Measurements from ENCODE around the gene SLC25A10. TPM values are rescaled to one million over a fixed set of nuclear protein-coding genes. Genes with fewer than 3 reads are reported as not detected.

The SLC25A10 gene
- total and polyA plus RNA-seq, 4 donors, result 4.3 to 21.5 (median 17.0) TPM

DNA sequence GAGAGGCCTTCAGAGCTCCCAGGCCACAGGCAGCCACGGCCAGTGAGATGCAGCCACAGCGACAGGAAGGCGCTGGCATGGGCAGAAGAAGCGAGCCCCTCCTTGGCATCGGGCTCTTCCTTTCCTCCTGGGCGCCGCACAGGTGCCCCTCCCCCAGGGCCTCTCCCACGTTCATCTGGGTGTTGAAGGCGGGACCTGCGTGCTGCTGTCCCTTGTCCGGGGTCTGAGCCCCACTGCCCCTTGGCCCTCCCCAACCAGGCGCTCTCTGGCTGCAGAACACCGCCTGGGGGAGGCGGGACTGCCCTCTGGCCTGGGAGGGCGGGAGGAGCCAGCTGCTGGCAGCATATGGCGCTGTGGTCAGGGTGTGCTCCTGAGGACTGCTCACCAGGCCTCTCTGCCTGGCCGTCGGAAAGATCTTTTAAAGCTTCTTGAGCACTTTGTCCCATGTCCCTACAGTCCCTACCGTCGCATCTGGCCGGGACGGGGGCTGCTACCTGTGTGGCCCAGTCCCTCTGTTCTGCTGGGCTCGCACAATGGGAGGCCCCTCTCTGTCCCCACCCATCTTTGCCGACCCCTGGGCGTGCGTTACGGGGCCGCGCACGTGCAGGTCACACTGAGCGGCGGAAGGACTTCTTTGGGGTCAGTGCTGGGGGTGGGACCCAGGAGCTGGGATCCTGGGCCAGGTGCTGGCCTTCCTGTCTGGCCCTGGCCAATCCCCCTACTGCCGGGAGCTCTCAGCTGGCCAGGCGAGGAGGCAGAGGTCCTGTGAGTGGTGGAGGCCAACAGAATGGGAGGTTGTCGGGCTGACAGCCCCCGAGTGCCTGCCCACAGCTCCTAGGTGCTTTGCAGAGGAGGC, 1.7 kb downstream of the SLC25A10 start:
- Histone ChIP-seq H3K4me1 (ENCODE audit: control insufficient read depth in 5 of 5, insufficient read depth in 5 of 5, low read length in 5 of 5) (peaks cover 0 to 32% (median 8%) of the 10 kb centered on the region in 5 donors), H3K9ac (ENCODE audit: insufficient read depth in 1 of 2, low read length in 2 of 2) (no peak overlapping the region)

GRCh38 chr17:81714412-81715106, 2.5 kb downstream of the SLC25A10 start:
- H3K4me1 ChIP-seq (ENCODE audit: control insufficient read depth in 5 of 5, insufficient read depth in 5 of 5, low read length in 5 of 5), result peaks cover 0 to 32% (median 8%) of the 10 kb centered on the region in 5 donors
- no peak for ATAC-seq (ENCODE audit: insufficient read depth, low FRiP score)
- no peak for TF ChIP-seq CTCF (IDR thresholded peaks at IDR 0.05; ENCODE audit: control extremely low read depth, extremely low read depth)
- no peak overlapping the region for H3K4me3 ChIP-seq
- H3K9me3 ChIP-seq (ENCODE audit: control insufficient read depth in 4 of 4, insufficient read depth in 3 of 4, low read length in 3 of 4), result no peaks in the 10 kb centered on the region
- no peak overlapping the region for H3K9ac ChIP-seq (ENCODE audit: insufficient read depth in 1 of 2, low read length in 2 of 2)
- no peak for DNase-seq
- peaks cover 0 to 10% (median 9%) of the 10 kb centered on the region in 3 donors for H3K27me3 ChIP-seq (ENCODE audit: control insufficient read depth in 3 of 3, insufficient read depth in 3 of 3, low read length in 2 of 3)
- H3K36me3 ChIP-seq (ENCODE audit: control insufficient read depth in 4 of 4, insufficient read depth in 4 of 4, low read length in 4 of 4), result peaks cover 0 to 2% (median 0%) of the 10 kb centered on the region in 4 donors
- WGBS, 2 donors, result 96 to 97% methylated on average over 39 of the region's 39 CpGs
- no peak overlapping the region for H3K27ac ChIP-seq (ENCODE audit: low read depth in 1 of 2, low read length in 1 of 2)

More for the DNA sequence above, 1.7 kb downstream of the SLC25A10 start:
- no peak overlapping the region for H3K27ac ChIP-seq (ENCODE audit: low read depth in 1 of 2, low read length in 1 of 2)
- WGBS, 2 donors, result 73 to 77% methylated on average over 36 of the region's 36 CpGs
- H3K9me3 ChIP-seq (ENCODE audit: control insufficient read depth in 4 of 4, insufficient read depth in 3 of 4, low read length in 3 of 4), result no peaks in the 10 kb centered on the region
- no peak for ATAC-seq (ENCODE audit: insufficient read depth, low FRiP score)
- H3K4me3 ChIP-seq, result no peak overlapping the region
- peaks cover 0 to 10% (median 9%) of the 10 kb centered on the region in 3 donors for H3K27me3 ChIP-seq (ENCODE audit: control insufficient read depth in 3 of 3, insufficient read depth in 3 of 3, low read length in 2 of 3)
- DNase-seq, result no peak
- no peak for TF ChIP-seq CTCF (IDR thresholded peaks at IDR 0.05; ENCODE audit: control extremely low read depth, extremely low read depth)
- peaks cover 0 to 2% (median 0%) of the 10 kb centered on the region in 4 donors for H3K36me3 ChIP-seq (ENCODE audit: control insufficient read depth in 4 of 4, insufficient read depth in 4 of 4, low read length in 4 of 4)

- H3K4me1 ChIP-seq (ENCODE audit: control insufficient read depth in 5 of 5, insufficient read depth in 5 of 5, low read length in 5 of 5), result peaks cover 0 to 32% (median 5%) of the 10 kb centered on the region in 5 donors
- peaks cover 0 to 10% (median 9%) of the 10 kb centered on the region in 3 donors for H3K27me3 ChIP-seq (ENCODE audit: control insufficient read depth in 3 of 3, insufficient read depth in 3 of 3, low read length in 2 of 3)
- no peak for DNase-seq
- H3K9me3 ChIP-seq (ENCODE audit: control insufficient read depth in 4 of 4, insufficient read depth in 3 of 4, low read length in 3 of 4), result no peaks in the 10 kb centered on the region
- no peak for ATAC-seq (ENCODE audit: insufficient read depth, low FRiP score)
- 94 to 95% methylated on average over 30 to 32 of the region's 32 CpGs for WGBS, 2 donors
- no peak overlapping the region for H3K9ac ChIP-seq (ENCODE audit: insufficient read depth in 1 of 2, low read length in 2 of 2)
- H3K4me3 ChIP-seq, result no peak overlapping the region
- TF ChIP-seq CTCF (IDR thresholded peaks at IDR 0.05; ENCODE audit: control extremely low read depth, extremely low read depth), result no peak
- H3K36me3 ChIP-seq (ENCODE audit: control insufficient read depth in 4 of 4, insufficient read depth in 4 of 4, low read length in 4 of 4), result peaks cover 0 to 2% (median 0%) of the 10 kb centered on the region in 4 donors
- no peak overlapping the region for H3K27ac ChIP-seq (ENCODE audit: low read depth in 1 of 2, low read length in 1 of 2)
These were observed 3.2 kb downstream of the SLC25A10 start for GRCh38 chr17:81715107-81715871.

Data from lung (tissue), 12 donors.